ENCODE results near the gene ABCA3. TPM values are rescaled to one million over a fixed set of nuclear protein-coding genes. Genes with fewer than 3 reads are reported as not detected.
"Not testable (repeated sequence)": the region's sequence is repeated elsewhere in the genome, so short reads cannot be mapped to it uniquely, and the experiment has no call there.

ABCA3 gene
- total RNA-seq, 1 donor from 2014 or later: 7.3 TPM

GRCh38 chr16:2257726-2258125 lies 82.8 kb downstream of the ABCA3 start:
- intact Hi-C loops (cut with micrococcal nuclease): no loop called here

GRCh38 chr16:2256531-2257140 lies 83.9 kb downstream of the ABCA3 start:
- intact Hi-C loops (cut with micrococcal nuclease): no loop called here

- intact Hi-C loops (cut with micrococcal nuclease): loop anchor here (5.0 kb wide), 3 partner anchors 96 to 249 kb away; partner anchors contain the start of gene TRAF7
Measured at GRCh38 chr16:2253293-2253692, 87.2 kb downstream of the ABCA3 start.

DNA sequence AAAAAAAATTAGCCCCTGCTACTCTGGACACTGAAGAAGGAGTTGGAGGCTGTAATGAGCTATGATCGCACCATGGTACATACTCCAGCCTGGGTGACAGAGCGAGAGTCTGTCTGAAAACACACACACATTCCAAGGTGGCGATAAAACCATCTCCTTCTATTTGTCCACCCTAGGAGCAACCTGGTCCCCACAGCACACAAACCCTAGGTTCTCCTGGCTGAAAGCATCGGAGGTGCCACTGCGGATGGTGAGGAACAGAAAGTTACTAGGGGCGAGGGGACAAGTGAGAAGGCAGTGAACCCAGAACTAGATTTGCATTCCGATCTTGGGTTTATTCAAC lies 87.8 kb downstream of the ABCA3 start:
- intact Hi-C loops (cut with micrococcal nuclease): loop anchor here (5.0 kb wide), 3 partner anchors 95 to 250 kb away; partner anchors contain the start of gene TRAF7

DNA sequence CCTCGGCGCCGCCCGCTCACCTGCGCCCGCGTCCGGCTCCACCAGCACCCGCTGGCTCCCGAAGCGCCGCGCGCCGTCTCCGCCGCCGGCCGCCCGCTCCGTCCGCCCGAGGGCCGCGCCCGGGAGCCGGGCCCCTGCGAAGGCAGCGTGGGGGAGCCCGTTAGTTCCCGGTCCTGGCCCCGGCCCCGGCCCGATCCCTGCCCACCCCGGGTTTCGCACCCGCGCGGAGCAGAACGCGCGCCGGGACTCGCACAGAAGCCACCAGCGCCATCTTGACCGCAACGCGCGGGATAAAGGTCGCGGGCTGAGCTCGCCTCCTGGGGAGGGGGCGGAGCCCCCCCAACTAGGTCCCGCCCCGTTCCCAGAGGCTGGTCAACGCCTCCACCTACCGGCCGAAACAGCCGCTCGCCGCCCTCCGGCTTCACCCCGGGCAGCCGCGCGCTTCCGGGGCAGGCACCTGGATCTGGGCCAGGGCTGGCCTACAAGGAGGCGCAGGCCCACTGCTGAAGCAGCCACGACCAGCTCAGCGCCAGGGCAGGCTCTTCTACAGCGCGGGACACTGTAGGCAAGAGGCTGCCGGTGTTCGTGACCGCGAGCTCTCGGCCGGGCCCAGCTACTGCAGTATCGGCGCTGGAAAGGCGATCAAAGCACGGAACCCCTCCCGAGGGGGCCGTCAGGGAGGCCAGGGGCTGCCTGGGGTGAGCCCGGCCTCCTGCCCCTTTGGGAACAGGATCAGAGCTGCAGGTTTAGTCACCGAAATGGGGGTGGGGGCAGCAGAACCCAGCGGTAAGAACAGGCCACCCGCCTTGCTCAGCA lies 89.0 kb downstream of the ABCA3 start, which contains the start of gene ECI1:
Gene ECI1, minus strand, starts transcription at position 292 of the 816 bp plus-strand sequence. Its CDS starts 21 bp downstream, at position 271.
- intact Hi-C loops (cut with micrococcal nuclease): loop anchor here (1.0 to 5.0 kb wide), 6 partner anchors 17 to 251 kb away; partner anchors contain the start of genes E4F1, RNPS1 and TRAF7

GRCh38 chr16:2250652-2251295 lies 89.8 kb downstream of the ABCA3 start:
- intact Hi-C loops (cut with micrococcal nuclease): loop anchor here (1.0 to 5.0 kb wide), 6 partner anchors 18 to 252 kb away; partner anchors contain the start of genes E4F1, RNPS1 and TRAF7

DNA sequence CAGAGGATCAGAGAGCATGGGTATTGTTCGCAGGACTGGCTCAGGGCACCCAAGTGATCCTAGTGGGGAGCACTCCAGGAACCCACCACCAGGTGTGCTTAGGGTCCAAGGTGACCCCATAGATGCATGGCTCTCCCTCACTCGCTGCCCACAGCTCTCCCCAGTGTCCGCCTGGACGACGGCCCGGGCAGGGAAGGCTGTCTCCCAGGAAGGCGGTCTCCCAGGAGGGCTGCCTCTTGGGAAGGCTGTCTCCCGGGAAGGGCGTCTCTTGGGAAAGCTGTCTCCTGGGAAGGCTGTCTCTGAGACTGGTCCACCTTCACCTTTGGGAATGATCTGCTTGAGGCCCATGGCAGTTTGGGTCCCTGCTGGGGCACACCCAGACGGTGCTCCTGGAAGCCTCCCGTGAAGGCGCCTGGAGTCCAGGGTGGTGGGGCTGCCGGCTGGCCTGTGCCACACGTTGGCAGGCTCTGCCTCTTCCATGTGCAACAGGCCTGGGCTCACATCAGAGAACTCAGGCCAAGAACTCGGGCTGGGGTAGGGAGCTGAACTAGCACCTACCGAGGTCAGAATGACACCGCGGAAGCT lies 94.1 kb downstream of the ABCA3 start:
- intact Hi-C loops (cut with micrococcal nuclease): no loop called here

DNA sequence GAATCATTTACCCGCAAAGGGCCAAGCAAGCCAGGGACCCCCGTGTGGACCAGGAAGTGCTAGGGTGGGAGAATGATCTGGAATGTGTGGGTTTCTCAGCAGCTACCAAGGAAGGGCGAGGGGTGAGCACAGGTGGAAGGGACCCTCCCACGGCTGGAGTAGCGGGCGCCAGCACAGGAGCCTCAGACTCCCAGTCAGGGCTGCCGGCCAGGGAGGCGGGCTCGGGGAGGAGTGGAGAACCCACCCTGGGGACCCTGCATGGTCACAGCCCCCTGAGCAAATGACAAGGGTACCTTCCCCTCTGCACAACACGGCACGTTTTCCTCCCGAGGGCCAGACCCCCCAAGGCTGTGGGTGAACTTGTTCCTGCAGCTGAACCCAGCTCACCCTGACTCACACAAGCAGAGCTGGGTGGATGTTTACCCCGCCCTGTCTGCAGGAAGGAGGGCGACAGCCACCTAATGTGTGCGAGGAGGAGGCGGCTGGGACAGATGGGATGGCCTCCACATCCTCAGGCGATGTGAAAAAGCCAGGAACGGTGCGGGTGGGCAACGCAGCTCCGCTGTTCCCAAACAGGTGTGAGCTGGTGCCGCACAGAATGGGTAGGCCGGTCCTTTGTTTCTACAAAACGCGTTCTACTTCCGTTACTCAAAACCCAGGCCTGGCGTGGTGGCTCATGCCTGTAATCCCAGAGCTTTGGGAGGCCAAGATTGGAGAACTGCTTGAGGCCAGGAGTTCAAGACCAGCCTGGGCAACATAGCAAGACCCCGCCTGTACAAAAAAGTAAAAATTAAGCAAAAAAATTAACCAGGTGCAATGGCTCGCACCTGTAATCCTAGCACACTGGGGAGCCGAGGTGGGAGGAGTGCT lies 95.4 kb downstream of the ABCA3 start:
- intact Hi-C loops (cut with micrococcal nuclease): no loop called here

DNA sequence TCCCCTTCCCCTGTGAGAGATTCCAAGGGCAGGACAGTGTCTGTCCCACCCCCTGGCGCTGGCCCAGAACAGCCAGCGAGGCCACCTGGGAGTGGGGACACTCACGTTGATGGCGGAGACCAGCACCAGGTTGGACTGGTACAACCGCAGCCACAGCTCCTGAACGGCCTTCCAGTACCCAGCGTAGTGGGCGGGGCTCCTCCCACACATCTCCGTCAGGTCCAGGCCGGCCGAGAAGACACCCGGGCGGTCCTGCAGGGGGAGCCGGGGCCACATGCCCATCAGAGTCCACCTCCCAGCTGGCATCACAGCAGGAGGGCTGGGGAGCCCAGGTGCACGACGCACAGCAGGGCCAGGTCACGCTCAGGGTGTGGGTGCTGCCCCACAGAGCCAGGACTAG lies 96.2 kb downstream of the ABCA3 start:
- intact Hi-C loops (cut with micrococcal nuclease): no loop called here

DNA sequence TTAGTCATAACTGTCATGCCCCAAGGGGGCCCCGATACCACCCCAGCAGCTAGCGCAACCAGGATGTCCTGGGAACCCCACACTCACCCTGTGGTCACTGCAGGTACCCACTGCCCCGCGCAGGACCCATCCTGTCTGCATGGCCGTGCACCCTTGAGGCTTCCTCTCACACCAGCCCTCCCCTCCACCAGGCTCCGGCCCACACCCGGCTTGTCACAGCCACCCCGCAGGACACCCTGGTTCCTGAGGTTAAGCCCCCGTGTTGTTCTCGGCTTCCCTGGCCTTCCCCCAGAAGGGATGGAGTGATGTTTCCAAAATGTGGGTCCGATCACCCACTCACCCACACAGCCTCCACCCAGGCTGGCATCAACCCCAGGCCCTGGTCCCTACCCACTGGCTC lies 96.7 kb downstream of the ABCA3 start:
- intact Hi-C loops (cut with micrococcal nuclease): no loop called here

DNA sequence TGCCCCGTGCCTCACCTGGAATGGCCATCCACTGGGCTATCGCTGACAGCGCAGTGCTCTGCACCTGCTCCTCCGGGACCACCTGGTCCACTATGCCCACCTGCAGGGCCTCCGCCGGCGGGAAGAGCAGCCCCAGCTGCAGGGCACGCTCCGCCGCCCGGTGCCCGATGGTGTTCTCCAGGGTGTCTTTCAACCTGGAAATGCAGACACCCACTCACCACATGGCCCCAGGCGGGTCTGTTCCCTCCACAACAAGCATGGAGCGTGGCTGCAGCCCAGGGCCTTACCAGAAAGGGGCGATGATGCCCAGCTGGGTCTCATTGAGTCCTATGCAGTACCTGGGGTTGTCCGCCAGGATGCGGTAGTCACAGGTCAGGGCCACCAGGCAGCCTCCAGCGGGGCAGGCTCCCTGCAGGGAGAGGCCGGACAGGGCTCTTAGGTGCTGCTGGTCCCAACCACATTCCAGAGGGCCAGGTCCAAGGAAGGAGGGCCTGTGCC lies 97.4 kb downstream of the ABCA3 start:
- intact Hi-C loops (cut with micrococcal nuclease): no loop called here

DNA sequence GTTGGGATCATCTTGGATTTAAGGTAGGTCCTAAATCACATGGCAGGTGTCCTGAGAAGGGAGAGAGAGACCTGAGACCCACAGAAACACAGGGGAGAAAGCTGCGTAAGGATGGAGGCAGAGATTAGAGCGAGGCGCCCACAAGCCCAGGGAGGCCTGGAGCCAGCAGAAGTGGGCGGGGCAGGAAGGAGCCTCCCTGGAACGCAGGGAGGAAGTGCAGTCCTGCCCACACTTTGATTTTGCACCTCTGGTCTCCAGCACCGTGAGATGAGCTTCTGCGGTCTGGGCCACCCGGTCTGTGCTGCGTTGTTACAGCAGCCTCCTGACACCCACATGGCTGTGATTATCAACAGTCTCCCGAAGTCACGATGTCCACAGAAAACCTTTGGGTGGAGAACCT lies 97.9 kb downstream of the ABCA3 start:
- intact Hi-C loops (cut with micrococcal nuclease): no loop called here

DNA sequence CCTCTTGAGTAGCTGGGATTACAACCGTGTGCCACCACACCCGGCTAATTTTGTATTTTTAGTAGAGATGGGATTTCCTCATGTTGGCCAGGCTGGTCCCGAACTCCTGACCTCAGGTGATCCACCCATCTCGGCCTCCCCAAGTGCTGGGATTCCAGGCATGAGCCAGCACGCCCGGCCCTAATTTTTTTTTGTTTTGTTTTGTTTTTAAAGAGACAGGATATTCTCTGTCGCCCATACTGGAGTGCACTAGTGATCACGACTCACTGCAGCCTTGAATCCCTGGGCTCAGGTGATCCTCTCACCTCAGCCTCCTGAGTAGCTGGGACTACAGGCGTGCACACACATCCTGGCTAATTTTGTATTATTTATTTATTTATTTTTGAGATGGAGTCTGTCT lies 100.2 kb downstream of the ABCA3 start:
- intact Hi-C loops (cut with micrococcal nuclease): not testable (repeated sequence)

GRCh38 chr16:2238838-2239675 lies 101.5 kb downstream of the ABCA3 start:
- intact Hi-C loops (cut with micrococcal nuclease): no loop called here

- intact Hi-C loops (cut with micrococcal nuclease): no loop called here
Measured at GRCh38 chr16:2238150-2238837, 102.2 kb downstream of the ABCA3 start.

- intact Hi-C loops (cut with micrococcal nuclease): no loop called here
Measured at GRCh38 chr16:2237493-2238149, 102.9 kb downstream of the ABCA3 start.

- intact Hi-C loops (cut with micrococcal nuclease): no loop called here
Measured at GRCh38 chr16:2237102-2237482, 103.4 kb downstream of the ABCA3 start.

DNA sequence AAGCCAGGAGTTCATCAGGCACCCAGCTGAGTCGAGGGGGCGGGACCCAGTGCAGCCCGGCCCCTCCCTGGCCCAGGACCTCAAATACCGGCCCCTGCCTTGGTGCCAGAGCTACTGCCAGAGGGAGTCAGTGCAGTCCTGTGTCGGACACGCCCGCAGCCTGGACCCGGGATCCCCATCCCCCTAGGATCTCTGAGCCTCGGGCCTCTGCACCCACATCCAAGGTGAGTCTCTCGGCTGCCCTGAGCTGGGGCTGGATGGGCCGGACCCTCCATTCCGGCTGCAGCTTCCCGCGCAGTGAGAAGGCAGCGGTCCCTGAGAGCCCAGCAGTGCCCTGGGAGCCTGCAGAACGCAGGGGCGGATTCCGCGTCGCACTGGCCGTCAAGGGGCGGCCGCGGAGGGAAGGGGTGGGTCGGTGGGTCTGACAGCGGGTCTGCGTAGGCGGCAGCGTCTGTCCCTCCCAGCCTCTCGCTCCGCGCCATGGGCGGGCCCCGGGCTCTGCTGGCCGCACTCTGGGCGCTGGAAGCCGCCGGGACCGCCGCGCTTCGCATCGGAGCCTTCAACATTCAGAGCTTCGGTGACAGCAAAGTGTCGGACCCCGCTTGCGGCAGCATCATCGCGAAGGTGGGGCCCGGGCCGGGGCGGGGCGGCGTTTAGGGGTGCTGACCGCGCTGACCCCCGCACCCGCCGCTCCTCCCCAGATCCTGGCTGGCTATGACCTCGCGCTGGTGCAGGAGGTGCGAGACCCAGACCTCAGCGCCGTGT lies 104.0 kb downstream of the ABCA3 start, which contains the start of gene DNASE1L2:
Gene DNASE1L2, plus strand, starts transcription at position 108 of the 765 bp plus-strand sequence. Its CDS starts 373 bp downstream, at position 481.
- intact Hi-C loops (cut with micrococcal nuclease): no loop called here
